Calu3 (cell line): ENCODE data around the gene PRAF2. TPM values are rescaled to one million over a fixed set of nuclear protein-coding genes. Genes with fewer than 3 reads are reported as not detected.

Source experiments
- BruUV-seq: library from RNA; stranded (reverse); fragments of 400-500 nt; replicated peaks from 2 replicates; lab custom pipeline; 2021; lab: Mats Ljungman, UMichigan
- CTCF ChIA-PET: fragments of 300-600 bp; sonication (Branson Sonifier 250); formaldehyde crosslinking; loops from one replicate; lab custom pipeline; 2022; ENCODE audit warnings: antibody characterized with exemption; lab: Charles Lee
- DNase-seq: peaks from one replicate; pipeline ENCODE4 v3.0.0; 2022
- H3K27ac Mint-ChIP-seq: one replicate; pipeline ENCODE4 v1.8.0; 2022; ENCODE audit warnings: mixed read lengths; ENCODE audit not compliant: unreplicated experiment
- H3K27me3 Mint-ChIP-seq: one replicate; pipeline ENCODE4 v1.8.0; 2022; ENCODE audit warnings: mixed read lengths; ENCODE audit not compliant: unreplicated experiment
- H3K36me3 Mint-ChIP-seq: one replicate; pipeline ENCODE4 v1.8.0; 2022; ENCODE audit warnings: mild to moderate bottlenecking, moderate library complexity, mixed read lengths; ENCODE audit not compliant: insufficient read depth, unreplicated experiment
- H3K4me1 Mint-ChIP-seq: one replicate; pipeline ENCODE4 v1.8.0; 2022; ENCODE audit warnings: mild to moderate bottlenecking, low read depth, mixed read lengths; ENCODE audit not compliant: unreplicated experiment
- H3K4me3 Mint-ChIP-seq: one replicate; pipeline ENCODE4 v1.8.0; 2022; ENCODE audit warnings: mild to moderate bottlenecking, low read depth, moderate library complexity, mixed read lengths; ENCODE audit not compliant: unreplicated experiment
- H3K9me3 Mint-ChIP-seq: one replicate; pipeline ENCODE4 v1.8.0; 2022; ENCODE audit warnings: low read depth, mixed read lengths; ENCODE audit not compliant: unreplicated experiment
- CTCF ChIP-seq: fragments of 200-600 bp; IDR thresholded peaks from one replicate; pipeline ENCODE4 v1.8.0; 2022; ENCODE audit warnings: antibody characterized with exemption; ENCODE audit not compliant: unreplicated experiment
- intact Hi-C: fragments of 100-400 bp; cut with micrococcal nuclease; formaldehyde crosslinking; loops from one replicate; pipeline ENCODE4 v1.10.0; 2022; ENCODE audit not compliant: unreplicated experiment
- total RNA-seq: library from RNA; stranded (reverse); gene quantifications from 2 replicates; pipeline ENCODE4 v1.2.3, GENCODE V29; 2022

The PRAF2 gene
- total RNA-seq, 1 experiment from 2014 or later = 16.1 TPM

GRCh38 chrX:49067285-49068120, 6.3 kb downstream of the PRAF2 start:
- H3K27me3 Mint-ChIP-seq = no peaks in the 10 kb centered on the region
- no peak overlapping the region for H3K4me3 Mint-ChIP-seq
- intact Hi-C loops = no loop called here
- DNase-seq = no peak
- no peak for TF ChIP-seq CTCF
- BruUV-seq = no TSS peak
- CTCF ChIA-PET = no interaction called here
- no peaks in the 10 kb centered on the region for H3K9me3 Mint-ChIP-seq
- H3K4me1 Mint-ChIP-seq = no peaks in the 10 kb centered on the region
- no peak overlapping the region for H3K27ac Mint-ChIP-seq
- H3K36me3 Mint-ChIP-seq = peaks cover 17% of the 10 kb centered on the region

- no peak for DNase-seq
- CTCF ChIA-PET = no interaction called here
- no peaks in the 10 kb centered on the region for H3K27me3 Mint-ChIP-seq
- no peak for TF ChIP-seq CTCF
- H3K4me1 Mint-ChIP-seq = peaks cover under 1% of the 10 kb centered on the region
- intact Hi-C loops = no loop called here
- no peaks in the 10 kb centered on the region for H3K9me3 Mint-ChIP-seq
- no peak overlapping the region for H3K4me3 Mint-ChIP-seq
- no TSS peak for BruUV-seq
- H3K27ac Mint-ChIP-seq = no peak overlapping the region
- H3K36me3 Mint-ChIP-seq = peaks cover 17% of the 10 kb centered on the region
Observed at GRCh38 chrX:49066690-49067089, 7.1 kb downstream of the PRAF2 start.

GRCh38 chrX:49066278-49066677, 7.5 kb downstream of the PRAF2 start:
- intact Hi-C loops = no loop called here
- no peak overlapping the region for H3K27ac Mint-ChIP-seq
- peaks cover 17% of the 10 kb centered on the region for H3K36me3 Mint-ChIP-seq
- DNase-seq = no peak
- H3K27me3 Mint-ChIP-seq = no peaks in the 10 kb centered on the region
- CTCF ChIA-PET = no interaction called here
- no TSS peak for BruUV-seq
- no peaks in the 10 kb centered on the region for H3K9me3 Mint-ChIP-seq
- peaks cover 4% of the 10 kb centered on the region for H3K4me1 Mint-ChIP-seq
- H3K4me3 Mint-ChIP-seq = no peak overlapping the region
- TF ChIP-seq CTCF = no peak

GRCh38 chrX:49064735-49065134, 9.1 kb downstream of the PRAF2 start:
- Mint-ChIP-seq H3K27ac (no peak overlapping the region), H3K4me1 (peaks cover 9% of the 10 kb centered on the region)

More at GRCh38 chrX:49064735-49065134, 9.1 kb downstream of the PRAF2 start:
- Mint-ChIP-seq H3K9me3 (no peaks in the 10 kb centered on the region), H3K36me3 (peaks cover 19% of the 10 kb centered on the region), H3K27me3 (no peaks in the 10 kb centered on the region), H3K4me3 (no peak overlapping the region)
- TF ChIP-seq CTCF = no peak
- CTCF ChIA-PET = no interaction called here
- DNase-seq = no peak
- intact Hi-C loops = no loop called here
- BruUV-seq = no TSS peak
